Measurements from ENCODE around the gene ARHGEF25.

DNA sequence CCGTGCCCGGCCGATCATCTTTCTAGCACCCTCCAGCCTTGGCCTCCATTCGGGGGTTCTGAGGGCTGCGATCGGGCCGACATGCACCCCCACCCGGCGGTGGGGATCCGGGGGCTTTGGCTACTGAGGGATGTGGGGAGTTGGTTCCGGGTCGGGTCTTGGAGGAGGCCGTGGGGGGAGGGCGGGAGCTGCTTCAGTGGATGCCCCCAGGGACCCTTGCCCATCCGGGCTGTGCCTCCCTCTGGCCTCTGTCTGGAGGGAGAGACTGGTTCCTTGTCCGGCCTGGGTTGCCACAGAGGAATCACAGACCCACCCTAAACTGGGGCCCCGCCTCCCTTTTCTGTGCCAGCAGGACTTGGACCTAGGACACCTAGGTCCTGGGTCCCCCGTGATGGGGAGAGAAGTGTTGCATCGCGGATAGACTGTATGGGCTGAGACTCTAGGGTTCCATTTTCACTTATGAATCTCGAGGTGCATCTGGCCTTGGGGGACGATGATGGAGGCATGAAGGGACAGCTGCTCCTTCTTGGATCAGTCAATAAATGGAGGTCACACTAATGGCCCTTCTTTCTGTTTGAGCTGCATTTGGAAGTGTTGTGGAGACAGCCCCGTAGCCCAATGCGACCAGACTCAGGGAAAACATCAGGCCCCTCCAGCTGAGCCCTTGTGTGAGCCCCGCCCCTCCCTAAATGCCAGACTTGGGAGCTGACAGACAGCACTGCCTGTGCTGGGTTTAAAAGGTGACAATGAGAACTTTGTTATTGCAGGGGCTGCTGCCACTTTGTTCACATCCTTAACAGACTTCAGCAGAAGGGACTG, 6.0 kb upstream of the ARHGEF25 start:
- TF ChIP-seq, protein P1, sequence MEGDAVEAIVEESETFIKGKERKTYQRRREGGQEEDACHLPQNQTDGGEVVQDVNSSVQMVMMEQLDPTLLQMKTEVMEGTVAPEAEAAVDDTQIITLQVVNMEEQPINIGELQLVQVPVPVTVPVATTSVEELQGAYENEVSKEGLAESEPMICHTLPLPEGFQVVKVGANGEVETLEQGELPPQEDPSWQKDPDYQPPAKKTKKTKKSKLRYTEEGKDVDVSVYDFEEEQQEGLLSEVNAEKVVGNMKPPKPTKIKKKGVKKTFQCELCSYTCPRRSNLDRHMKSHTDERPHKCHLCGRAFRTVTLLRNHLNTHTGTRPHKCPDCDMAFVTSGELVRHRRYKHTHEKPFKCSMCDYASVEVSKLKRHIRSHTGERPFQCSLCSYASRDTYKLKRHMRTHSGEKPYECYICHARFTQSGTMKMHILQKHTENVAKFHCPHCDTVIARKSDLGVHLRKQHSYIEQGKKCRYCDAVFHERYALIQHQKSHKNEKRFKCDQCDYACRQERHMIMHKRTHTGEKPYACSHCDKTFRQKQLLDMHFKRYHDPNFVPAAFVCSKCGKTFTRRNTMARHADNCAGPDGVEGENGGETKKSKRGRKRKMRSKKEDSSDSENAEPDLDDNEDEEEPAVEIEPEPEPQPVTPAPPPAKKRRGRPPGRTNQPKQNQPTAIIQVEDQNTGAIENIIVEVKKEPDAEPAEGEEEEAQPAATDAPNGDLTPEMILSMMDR (IDR thresholded peaks at IDR 0.05 in 4 of 5, conservative IDR thresholded peaks at IDR 0.05 in 1 of 5) = no peak
- no peak for TF ChIP-seq POLR2A (IDR thresholded peaks at IDR 0.05)
